Esophagus squamous epithelium (tissue), 4 donors: ENCODE results near the gene GABRA5.

Experiments used
- POLR2A ChIP-seq, 4 donors: fragments of 450-650 bp; IDR thresholded peaks; one replicate each; pipeline ENCODE4 v1.6.1; 2017; ENCODE audit warnings: antibody characterized with exemption in 4 of 4, mild to moderate bottlenecking in 4 of 4, moderate library complexity in 3 of 4
- TF ChIP-seq, protein P1 (sequence below), 6 experiments: fragments of 450-650 bp in 4 of 6; fragments of 200-600 bp in 2 of 6; sonication (generic) in 2 of 6; IDR thresholded peaks; one replicate each; pipeline ENCODE4 v1.5.1; 2016 to 2019; ENCODE audit warnings: antibody characterized with exemption in 6 of 6, mild to moderate bottlenecking in 4 of 6, moderate library complexity in 4 of 6

DNA sequence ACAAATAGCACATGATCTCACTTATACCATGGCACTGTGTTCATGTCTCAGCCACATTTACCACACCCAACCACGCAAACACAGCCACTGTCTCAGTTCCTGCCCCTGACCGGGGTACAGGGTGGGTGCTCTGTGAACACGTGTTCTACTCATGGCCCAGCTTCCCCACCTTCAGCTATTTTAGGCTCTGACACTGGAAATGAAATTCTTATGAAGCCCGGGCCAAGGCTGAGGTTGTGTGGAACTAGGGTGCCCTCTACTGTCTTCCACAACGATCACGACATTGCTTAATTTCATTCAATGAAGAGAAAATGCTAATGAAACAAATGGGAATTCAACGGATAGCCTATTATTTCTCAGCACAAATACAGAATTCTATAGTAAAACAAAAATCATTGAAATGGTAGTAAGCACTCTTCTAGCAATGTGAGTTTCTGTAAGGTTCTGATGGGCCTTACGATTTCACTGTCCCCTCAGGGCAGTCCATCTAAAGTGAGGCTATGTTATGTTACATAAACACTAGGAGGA is 2.1 kb upstream of the GABRA5 start:
- TF ChIP-seq, protein P1, sequence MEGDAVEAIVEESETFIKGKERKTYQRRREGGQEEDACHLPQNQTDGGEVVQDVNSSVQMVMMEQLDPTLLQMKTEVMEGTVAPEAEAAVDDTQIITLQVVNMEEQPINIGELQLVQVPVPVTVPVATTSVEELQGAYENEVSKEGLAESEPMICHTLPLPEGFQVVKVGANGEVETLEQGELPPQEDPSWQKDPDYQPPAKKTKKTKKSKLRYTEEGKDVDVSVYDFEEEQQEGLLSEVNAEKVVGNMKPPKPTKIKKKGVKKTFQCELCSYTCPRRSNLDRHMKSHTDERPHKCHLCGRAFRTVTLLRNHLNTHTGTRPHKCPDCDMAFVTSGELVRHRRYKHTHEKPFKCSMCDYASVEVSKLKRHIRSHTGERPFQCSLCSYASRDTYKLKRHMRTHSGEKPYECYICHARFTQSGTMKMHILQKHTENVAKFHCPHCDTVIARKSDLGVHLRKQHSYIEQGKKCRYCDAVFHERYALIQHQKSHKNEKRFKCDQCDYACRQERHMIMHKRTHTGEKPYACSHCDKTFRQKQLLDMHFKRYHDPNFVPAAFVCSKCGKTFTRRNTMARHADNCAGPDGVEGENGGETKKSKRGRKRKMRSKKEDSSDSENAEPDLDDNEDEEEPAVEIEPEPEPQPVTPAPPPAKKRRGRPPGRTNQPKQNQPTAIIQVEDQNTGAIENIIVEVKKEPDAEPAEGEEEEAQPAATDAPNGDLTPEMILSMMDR (IDR thresholded peaks at IDR 0.05): peak in 4 of 6 experiments; percentile 28 to 59 (median 40)
- TF ChIP-seq POLR2A (IDR thresholded peaks at IDR 0.05): no peak
